DOHH2 (cell line): ENCODE data around the gene KSR1.

Experiments used
- CTCF ChIP-seq: fragments of 200-600 bp; sonication (generic); IDR thresholded peaks from one replicate; pipeline ENCODE4 v1.5.1; 2014; ENCODE audit warnings: antibody characterized with exemption, mild to moderate bottlenecking, low read depth, low read length; ENCODE audit not compliant: poor library complexity, severe bottlenecking
- EZH2phosphoT487 ChIP-seq: fragments of 200-600 bp; sonication (generic); IDR thresholded peaks from 2 replicates; pipeline ENCODE4 v1.6.1; 2017; ENCODE audit warnings: borderline replicate concordance, mild to moderate bottlenecking, antibody characterized with exemption, low read length, moderate library complexity, mixed read lengths

- no peak for TF ChIP-seq CTCF
- TF ChIP-seq EZH2phosphoT487: no peak
Measured at GRCh38 chr17:27634026-27634335, 177.7 kb downstream of the KSR1 start.
